ENCODE results near the gene GRID1.

Gene GRID1

GRCh38 chr10:86204421-86205305 lies 161.9 kb downstream of the GRID1 start:
- no peak for DNase-seq

DNA sequence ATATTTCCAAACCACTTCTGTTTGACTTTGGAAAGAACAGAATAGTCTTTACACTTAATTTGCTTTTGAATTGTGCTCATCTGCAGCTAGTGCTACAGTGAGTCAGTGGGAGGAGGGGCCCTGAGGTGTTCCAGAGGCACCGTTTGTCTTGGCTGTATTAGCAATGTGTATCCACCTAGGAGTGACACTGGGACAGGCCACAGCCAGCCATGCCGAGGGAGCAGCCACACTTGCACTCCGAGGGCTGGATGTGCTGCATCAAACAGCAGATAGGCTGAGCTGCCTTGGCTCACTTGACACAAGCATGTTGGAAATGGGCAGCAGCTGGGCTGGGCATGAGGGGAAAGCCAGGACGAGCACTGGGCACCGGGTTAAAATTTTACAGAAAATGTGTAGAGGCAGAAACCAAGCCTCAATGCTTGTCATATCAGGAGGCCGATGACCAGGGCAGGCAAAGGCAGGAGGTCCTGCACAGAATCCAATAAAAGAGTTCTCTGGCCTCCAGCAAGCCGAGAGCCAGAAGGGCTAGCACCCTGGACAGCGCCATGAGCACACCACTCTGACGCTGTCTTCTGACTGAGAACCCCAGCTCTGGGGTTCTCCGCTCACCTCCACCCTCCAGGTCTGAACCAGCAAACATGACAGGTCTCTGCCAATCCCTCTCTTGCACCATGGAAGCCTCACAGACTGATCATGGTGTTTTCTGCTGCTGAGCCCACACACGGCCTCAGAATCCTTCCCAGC lies 163.3 kb downstream of the GRID1 start:
- DNase-seq = peak; percentile 28

DNA sequence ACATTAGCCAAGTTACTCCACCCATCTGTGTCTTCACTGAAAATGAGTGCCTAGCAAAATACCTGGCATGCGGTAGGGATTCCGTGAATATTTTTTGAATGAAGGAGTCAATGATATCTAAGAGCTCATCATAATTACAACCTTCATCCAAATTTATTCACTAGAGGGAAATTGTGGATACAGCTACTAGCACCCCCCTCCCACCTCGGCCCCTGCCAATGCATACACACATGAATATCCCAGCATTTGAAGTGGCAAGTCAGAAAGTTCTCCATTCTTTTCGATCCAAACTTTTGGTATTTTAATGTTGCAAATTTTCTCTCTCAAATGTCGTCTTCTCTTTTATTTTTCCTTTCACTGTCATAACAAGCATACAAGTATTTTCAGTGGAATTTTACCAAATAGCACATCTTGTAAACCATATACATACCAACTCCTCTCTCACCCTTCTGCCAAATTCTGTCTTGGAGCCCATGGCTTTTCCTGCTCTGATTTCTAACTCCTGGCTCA lies 164.3 kb downstream of the GRID1 start:
- DNase-seq = no peak

GRCh38 chr10:86200867-86201266 lies 165.7 kb downstream of the GRID1 start:
- DNase-seq = no peak

DNA sequence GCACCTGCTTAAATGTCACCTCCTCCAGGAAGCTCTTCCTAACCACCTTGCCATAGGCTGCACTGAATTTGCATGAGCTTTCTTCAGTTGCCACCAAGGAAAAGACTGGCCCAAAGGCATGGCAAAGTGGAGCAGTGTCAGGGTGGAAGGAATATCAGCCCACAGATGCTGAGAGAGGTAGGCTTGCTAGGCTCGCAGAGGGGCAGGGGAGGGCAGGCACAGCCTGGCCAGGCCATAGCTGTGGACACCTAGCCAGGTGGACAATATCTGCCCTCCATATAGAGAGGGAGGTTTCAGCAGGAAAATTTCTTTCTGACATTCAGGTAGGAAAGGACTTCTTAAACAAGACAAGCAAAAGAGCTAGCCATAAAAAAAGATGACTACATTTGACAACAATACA lies 166.3 kb downstream of the GRID1 start:
- no peak for DNase-seq

GRCh38 chr10:86199041-86199440 lies 167.6 kb downstream of the GRID1 start:
- no peak for DNase-seq

- no peak for DNase-seq
These were observed 168.3 kb downstream of the GRID1 start for GRCh38 chr10:86198271-86198670.

GRCh38 chr10:86197166-86197790 lies 169.3 kb downstream of the GRID1 start:
- DNase-seq = no peak

GRCh38 chr10:86195521-86196157 lies 171.0 kb downstream of the GRID1 start:
- DNase-seq = no peak

DNA sequence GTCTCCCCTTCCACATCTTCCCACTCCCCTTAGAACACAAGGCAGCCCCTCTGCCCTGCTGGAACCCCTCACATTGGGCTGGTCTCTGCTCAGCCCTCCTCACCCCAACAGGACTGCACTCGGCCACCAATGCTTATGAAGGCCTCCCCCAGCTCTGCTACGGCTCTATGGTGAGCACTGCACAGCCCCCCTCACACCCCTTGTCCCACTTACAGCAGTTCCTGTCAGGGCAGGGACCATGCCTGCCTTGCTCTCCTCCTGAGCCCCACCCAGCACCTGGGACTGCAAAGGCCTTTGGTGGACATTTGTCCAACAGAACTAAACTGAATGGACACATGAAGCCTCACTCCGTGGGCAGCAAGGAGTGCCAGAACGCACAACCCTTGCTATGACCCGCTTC lies 171.9 kb downstream of the GRID1 start:
- DNase-seq = no peak

DNA sequence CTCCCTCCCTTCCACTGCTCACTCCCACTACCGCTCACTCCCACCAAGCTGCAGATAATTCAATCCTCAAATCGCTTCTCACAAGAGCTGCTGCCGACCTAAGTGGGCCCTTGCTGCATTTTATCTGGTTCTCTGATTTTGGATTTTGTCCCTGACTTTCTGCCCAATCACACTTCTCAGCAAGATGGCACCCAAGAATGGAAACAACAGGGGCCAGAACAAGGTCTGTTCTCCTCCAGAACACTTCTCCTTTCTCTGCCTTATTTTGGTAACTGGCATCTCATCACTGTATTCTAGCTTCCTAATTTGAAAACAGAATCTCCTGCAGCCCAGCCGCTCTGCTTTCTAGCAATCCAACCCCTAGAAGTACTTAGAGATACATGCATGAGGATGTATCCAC lies 172.8 kb downstream of the GRID1 start:
- DNase-seq = no peak

DNA sequence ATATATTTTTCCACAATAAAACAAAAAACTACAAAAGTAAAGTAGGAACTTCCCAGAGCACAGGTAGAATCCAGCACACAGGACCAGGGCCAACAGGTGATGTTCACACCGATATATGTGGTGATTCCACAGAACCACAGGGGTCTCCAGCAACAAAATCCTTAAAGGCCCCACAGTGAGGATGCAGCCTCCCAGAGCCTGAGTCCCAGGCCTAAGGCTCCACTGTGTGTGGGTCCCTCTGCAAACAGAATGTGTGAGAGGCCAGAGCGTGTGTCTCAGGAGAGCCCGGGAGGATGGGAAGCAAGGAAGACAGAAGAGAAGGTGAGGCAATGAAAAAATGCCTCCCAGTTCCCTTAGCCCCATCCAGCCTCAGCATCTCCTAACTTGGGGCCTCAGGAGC lies 173.9 kb downstream of the GRID1 start:
- no peak for DNase-seq

GRCh38 chr10:86192147-86192546 lies 174.4 kb downstream of the GRID1 start:
- no peak for DNase-seq

DNA sequence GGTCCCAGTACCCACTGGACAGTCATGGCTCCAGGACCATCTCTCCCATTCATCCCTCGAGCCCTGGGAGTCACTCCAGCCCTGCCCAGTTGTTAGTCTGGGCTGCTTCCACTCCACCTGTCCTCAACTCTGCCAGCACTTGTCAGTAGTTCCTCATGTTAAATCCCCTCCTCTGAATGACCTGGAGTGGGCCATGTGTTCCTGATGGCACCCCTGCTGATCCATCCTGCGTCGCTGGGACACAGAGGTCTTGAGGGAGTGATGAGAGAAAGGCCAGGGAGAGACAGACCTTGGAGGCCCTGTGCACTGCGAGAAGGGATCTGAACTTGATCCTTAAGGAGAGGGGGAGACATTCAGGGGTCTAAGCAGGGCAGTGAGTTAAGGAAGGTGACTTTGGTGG lies 174.9 kb downstream of the GRID1 start:
- DNase-seq = no peak

GRCh38 chr10:86191166-86191565 lies 175.4 kb downstream of the GRID1 start:
- no peak for DNase-seq

- DNase-seq = no peak
These were observed 176.3 kb downstream of the GRID1 start for GRCh38 chr10:86190291-86190690.

DNA sequence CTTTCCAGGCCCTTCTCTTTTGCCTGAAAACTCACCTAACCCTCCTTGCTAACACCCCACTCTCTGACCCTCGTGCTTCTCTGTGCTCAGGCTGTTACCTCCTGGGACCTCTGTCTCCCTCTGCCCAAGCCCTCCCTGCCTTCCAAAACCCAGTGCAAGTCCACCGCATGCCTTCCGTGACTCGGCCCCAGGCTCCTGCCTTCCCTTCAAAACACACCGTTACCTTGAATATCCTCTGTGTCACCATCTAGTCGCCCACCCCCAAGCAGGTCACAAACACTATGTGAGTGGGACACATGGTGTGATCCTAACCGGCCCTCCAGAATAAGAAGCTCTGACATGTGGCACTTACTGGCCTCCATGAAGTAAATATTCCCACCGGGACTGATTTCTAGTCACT lies 176.7 kb downstream of the GRID1 start:
- DNase-seq = no peak

DNA sequence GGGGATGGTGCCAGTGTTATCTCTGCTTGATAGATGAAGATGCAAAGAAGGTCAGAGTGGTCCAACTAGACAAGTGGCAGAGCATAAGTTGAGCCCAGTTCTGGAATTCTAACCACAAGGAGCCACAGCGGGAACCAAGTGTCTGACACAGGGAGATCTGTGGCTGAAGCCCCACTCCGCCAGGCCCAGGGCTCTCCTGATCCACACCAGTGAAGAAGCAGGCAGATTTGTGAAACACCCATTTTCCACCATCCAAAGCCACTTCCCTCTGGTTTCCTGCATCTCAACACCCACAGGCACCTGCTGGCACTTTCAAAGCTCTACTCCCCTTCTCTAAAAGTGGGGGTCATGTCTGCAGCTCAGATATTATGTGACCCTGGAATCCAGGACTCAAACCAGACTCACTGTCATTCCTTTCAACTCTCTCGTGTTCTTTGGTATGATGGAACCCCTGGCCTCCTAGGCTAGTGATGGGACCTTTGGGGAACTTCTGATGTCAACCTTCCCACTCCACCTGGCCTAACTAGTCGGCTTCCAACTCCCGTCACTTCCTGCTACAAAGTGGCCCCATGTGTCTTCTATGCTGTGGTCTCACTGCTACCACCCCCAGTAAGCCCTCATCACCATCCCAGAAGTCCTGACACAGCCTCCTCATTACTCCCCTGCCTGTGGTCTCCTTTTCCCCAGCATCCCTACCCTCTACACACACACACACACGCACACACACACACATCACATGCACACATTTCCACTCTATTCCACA lies 177.6 kb downstream of the GRID1 start:
- no peak for DNase-seq

- no peak for DNase-seq
These were observed 178.3 kb downstream of the GRID1 start for GRCh38 chr10:86188326-86188725.

DNA sequence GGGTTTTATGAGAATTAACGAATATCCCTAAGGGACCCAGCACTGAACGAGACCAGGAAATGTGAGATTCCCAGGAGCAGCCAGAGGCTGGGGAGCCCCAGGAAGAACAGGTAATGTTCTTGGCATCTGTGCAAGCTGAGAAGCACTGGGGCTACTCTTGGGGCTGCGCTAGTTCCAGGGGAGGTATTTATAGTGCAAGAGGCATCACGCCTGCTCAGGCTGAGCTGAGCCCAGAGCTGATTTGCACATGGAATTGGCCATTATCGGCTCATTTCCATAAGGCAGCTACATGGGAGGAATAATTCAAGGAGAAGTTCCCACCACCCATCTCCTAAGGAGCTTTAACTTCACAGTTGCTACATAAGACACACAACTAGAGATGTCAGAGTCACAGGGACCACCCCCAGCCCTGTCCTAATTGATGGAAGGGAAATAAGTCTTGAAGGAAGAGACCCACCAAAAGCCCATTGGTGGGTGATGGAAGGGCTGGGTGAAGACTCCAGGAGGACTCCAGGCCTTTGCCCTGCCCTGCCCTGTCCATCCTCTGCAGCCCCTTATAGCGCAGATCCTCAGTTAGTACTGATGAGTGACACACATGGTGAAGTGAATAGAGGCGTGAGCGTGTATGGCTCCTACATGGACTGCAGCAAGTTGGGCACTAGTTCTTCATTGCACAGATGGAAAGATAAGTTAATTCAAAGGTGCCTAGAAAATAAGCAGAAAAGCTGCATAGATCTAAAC lies 178.9 kb downstream of the GRID1 start:
- DNase-seq = no peak

GRCh38 chr10:86186633-86187032 lies 180.0 kb downstream of the GRID1 start:
- no peak for DNase-seq

DNA sequence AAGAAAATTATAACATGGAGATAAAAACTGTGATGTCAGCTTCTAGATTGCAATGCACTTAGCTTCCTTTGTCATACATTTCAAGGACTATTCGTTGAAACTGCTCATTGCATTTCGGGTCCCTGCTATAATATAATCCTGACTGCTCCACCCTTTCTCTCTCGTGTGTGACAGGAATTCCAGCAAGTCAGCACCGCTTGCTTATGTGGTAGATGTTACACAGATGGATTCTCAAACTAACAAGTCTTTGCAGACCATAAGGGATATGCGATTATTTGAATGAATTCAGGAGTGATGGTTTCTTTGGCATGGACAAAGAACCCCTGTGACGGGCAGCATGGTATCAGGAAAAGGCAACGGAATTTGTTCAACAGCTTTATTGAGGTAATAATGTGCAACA lies 184.0 kb downstream of the GRID1 start:
- no peak for DNase-seq

Measured in kidney glomerular epithelial cell (primary cell).